Lower lobe of right lung (tissue), 2 donors: Measurements from ENCODE around the gene FANCG. TPM values are rescaled to one million over a fixed set of nuclear protein-coding genes. Genes with fewer than 3 reads are reported as not detected.

Source experiments
- ATAC-seq, 2 donors: fragments of 200-7000 bp; cut with Tn5 transposase; one replicate each; pipeline ENCODE4 v1.9.1; 2020 to 2022; ENCODE audit warnings: mild to moderate bottlenecking in 2 of 2, moderate library complexity in 2 of 2
- DNase-seq: peaks from one replicate; pipeline ENCODE4 v3.0.0-alpha.2; 2020
- H3K27ac ChIP-seq: fragments of 200-600 bp; one replicate; pipeline ENCODE4 v1.8.0; 2022
- H3K27me3 ChIP-seq: fragments of 200-600 bp; one replicate; pipeline ENCODE4 v1.8.0; 2022; ENCODE audit warnings: low read depth
- H3K36me3 ChIP-seq: fragments of 200-600 bp; one replicate; pipeline ENCODE4 v1.8.0; 2022; ENCODE audit warnings: mild to moderate bottlenecking
- H3K4me1 ChIP-seq: fragments of 200-600 bp; one replicate; pipeline ENCODE4 v1.8.0; 2022
- H3K4me3 ChIP-seq: fragments of 200-600 bp; one replicate; pipeline ENCODE4 v1.8.0; 2022; ENCODE audit warnings: mild to moderate bottlenecking
- H3K9me3 ChIP-seq: fragments of 200-600 bp; one replicate; pipeline ENCODE4 v1.8.0; 2022
- CTCF ChIP-seq: fragments of 200-600 bp; IDR thresholded peaks from one replicate; pipeline ENCODE4 v1.8.0; 2022; ENCODE audit warnings: antibody characterized with exemption, mild to moderate bottlenecking
- intact Hi-C: fragments of 100-400 bp; cut with DNase I; formaldehyde crosslinking; loops from one replicate; pipeline ENCODE4 v1.11.0; 2022
- total RNA-seq: library from RNA; stranded (reverse); fragmentation: NEBNext Ultra II Directional; extraction: Animal tissue kit (Norgen Biotek cat#: 25700); gene quantifications from one replicate; pipeline ENCODE4 v1.2.1, GENCODE V29; 2021
- donor health status: DM: no; HTN: yes; CAD: no; lungs with severe emphysema.

Gene FANCG
- total RNA-seq, 1 donor from 2014 or later: 13.9 TPM

- Histone ChIP-seq H3K27ac (no peak overlapping the region), H3K36me3 (peaks cover 48% of the 10 kb centered on the region), H3K4me1 (peaks cover 45% of the 10 kb centered on the region), H3K27me3 (no peaks in the 10 kb centered on the region), H3K4me3 (no peak overlapping the region), H3K9me3 (no peaks in the 10 kb centered on the region)
- ATAC-seq (no peak), DNase-seq (no peak)
- no peak for TF ChIP-seq CTCF
- intact Hi-C loops: no loop called here
These were observed 10.7 kb downstream of the FANCG start for GRCh38 chr9:35069020-35069419.

- TF ChIP-seq CTCF: no peak
- no peak overlapping the region for H3K4me3 ChIP-seq
- DNase-seq: no peak
- H3K27ac ChIP-seq: no peak overlapping the region
- no peaks in the 10 kb centered on the region for H3K9me3 ChIP-seq
- intact Hi-C loops: no loop called here
- no peaks in the 10 kb centered on the region for H3K27me3 ChIP-seq
- ATAC-seq: no peak
- peaks cover 39% of the 10 kb centered on the region for H3K4me1 ChIP-seq
- peaks cover 68% of the 10 kb centered on the region for H3K36me3 ChIP-seq
These were observed 12.7 kb downstream of the FANCG start for GRCh38 chr9:35067056-35067455.

DNA sequence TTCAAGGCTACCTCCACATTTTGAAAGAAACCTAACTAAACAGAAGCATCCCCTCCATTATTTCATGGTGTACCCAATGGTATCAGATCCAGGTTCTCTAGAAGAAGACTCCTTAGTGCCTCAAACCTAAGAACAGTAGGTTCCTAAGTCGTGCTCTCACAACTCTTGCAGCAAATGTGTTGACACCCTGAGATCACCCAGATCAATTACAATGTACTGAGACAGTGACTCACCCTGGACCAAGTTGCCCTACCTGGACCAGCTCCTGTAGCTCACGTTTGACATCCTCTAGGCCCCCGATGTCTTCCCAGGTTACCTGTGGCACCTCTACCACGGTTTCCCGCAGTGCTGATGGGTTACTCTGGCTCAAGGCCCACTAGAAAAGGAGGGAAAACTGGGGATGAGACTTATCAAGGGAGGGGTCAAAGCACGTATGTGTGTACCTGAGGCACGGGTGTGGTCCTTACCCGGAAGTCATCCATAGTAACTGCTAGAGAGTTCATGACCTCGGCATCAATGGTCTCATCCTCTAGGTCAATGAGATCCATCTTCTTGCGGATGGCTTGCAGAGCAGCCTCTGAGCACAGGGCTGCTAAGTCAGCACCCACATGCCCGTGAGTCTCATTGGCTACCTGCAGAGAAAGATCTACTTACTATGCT lies 19.1 kb downstream of the FANCG start:
- peaks cover 100% of the 10 kb centered on the region for H3K36me3 ChIP-seq

DNA sequence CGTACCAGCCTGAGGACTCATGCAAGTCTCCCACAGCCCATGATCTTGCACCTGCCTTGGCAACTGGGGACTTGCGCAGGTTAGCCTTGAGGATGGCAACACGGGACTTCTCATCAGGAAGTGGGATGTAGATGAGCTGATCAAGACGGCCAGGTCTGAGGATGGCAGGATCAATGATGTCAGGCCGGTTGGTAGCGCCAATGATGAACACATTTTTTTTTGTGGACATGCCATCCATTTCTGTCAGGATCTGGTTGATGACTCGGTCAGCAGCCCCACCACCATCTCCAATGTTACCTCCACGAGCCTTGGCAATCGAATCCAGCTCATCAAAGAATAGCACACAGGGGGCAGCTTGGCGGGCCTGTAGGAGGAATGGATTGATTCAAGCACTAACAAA lies 20.3 kb downstream of the FANCG start:
- Histone ChIP-seq H3K4me1 (no peaks in the 10 kb centered on the region), H3K9me3 (no peaks in the 10 kb centered on the region), H3K27ac (no peak overlapping the region), H3K27me3 (no peaks in the 10 kb centered on the region), H3K4me3 (no peak overlapping the region), H3K36me3 (peaks cover 100% of the 10 kb centered on the region)
- ATAC-seq: no peak
- no peak for TF ChIP-seq CTCF
- no peak for DNase-seq
- intact Hi-C loops: no loop called here

More for the DNA sequence above, 19.1 kb downstream of the FANCG start:
- DNase-seq (no peak), ATAC-seq (no peak)
- Histone ChIP-seq H3K27ac (no peak overlapping the region), H3K4me3 (no peak overlapping the region), H3K4me1 (no peaks in the 10 kb centered on the region), H3K9me3 (no peaks in the 10 kb centered on the region), H3K27me3 (no peaks in the 10 kb centered on the region)
- TF ChIP-seq CTCF: no peak
- intact Hi-C loops: no loop called here

DNA sequence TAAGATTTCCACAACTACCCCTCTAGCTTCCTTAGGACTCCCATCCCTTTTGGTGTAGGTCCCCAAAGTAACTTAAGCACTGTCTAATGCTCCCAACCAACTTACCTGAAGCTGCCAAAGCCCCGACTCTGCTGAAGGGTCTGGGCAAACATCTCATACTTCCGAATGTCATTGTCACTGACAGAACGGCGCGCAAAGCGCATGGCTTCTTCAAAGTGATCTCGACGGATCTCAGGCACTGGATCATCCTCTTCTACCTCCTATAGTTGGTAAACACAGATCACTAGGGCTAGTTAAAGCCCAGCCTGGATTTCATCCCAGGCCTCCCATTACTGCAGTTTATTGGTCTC lies 22.5 kb downstream of the FANCG start:
- TF ChIP-seq CTCF: no peak
- DNase-seq (no peak), ATAC-seq (no peak)
- no peaks in the 10 kb centered on the region for H3K27me3 ChIP-seq
- no peaks in the 10 kb centered on the region for H3K4me1 ChIP-seq
- H3K36me3 ChIP-seq: peaks cover 97% of the 10 kb centered on the region
- no peaks in the 10 kb centered on the region for H3K9me3 ChIP-seq
- intact Hi-C loops: no loop called here
- no peak overlapping the region for H3K4me3 ChIP-seq
- H3K27ac ChIP-seq: no peak overlapping the region
